ENCODE results near the gene ATP2A2.

DNA sequence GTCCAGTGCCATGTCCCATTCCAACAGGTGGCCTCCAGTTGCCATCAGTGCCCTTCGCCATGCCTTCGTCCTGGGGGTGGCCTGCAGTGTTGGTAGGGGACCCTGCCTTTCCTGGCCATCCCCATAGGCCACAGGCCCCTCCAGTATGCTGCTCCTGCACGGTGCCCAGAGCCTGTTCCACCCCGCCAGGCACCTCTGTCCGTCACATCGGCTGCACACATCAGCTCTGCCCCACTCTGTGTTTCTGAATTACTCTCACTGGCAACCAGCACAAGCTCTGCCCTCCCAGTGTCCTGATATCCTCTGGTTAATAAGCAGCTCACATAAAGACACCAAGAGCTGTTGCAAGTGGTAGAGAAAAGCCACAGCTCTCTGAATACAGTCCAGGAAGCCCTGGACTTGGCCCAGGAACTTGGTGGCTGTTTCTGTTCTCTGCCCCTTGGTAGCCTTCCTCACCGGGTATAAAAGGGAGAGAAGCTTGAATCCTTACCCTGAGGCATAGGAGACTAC is 31.3 kb upstream of the ATP2A2 start:
- TF ChIP-seq CTCF (IDR thresholded peaks at IDR 0.05), result no peak
- TF ChIP-seq ZFX (IDR thresholded peaks at IDR 0.05; ENCODE audit: borderline replicate concordance), result no peak
